Upper lobe of left lung (tissue), 4 donors: Measurements from ENCODE around the gene NEK4.
"Not testable (repeated sequence)": the region's sequence is repeated elsewhere in the genome, so short reads cannot be mapped to it uniquely, and the experiment has no call there.

Source experiments
- POLR2A ChIP-seq, 4 donors: fragments of 450-650 bp; IDR thresholded peaks; one replicate each; pipeline ENCODE4 v1.5.1; 2016 to 2017; ENCODE audit warnings: antibody characterized with exemption in 4 of 4, mild to moderate bottlenecking in 2 of 4
- TF ChIP-seq, protein P1 (sequence below), 6 experiments: fragments of 450-650 bp in 4 of 6; fragments of 200-600 bp in 2 of 6; sonication (generic) in 2 of 6; IDR thresholded peaks; one replicate each; pipeline ENCODE4 v1.5.1; 2016 to 2019; ENCODE audit warnings: antibody characterized with exemption in 6 of 6

GRCh38 chr3:52728753-52729152 is 42.0 kb downstream of the NEK4 start:
- TF ChIP-seq, protein P1, sequence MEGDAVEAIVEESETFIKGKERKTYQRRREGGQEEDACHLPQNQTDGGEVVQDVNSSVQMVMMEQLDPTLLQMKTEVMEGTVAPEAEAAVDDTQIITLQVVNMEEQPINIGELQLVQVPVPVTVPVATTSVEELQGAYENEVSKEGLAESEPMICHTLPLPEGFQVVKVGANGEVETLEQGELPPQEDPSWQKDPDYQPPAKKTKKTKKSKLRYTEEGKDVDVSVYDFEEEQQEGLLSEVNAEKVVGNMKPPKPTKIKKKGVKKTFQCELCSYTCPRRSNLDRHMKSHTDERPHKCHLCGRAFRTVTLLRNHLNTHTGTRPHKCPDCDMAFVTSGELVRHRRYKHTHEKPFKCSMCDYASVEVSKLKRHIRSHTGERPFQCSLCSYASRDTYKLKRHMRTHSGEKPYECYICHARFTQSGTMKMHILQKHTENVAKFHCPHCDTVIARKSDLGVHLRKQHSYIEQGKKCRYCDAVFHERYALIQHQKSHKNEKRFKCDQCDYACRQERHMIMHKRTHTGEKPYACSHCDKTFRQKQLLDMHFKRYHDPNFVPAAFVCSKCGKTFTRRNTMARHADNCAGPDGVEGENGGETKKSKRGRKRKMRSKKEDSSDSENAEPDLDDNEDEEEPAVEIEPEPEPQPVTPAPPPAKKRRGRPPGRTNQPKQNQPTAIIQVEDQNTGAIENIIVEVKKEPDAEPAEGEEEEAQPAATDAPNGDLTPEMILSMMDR (IDR thresholded peaks at IDR 0.05) = not testable (repeated sequence)
- not testable (repeated sequence) for TF ChIP-seq POLR2A (IDR thresholded peaks at IDR 0.05)
